Activated CD4-positive, alpha-beta T cell treated with anti-CD3 and anti-CD28 coated beads for 24 hours (primary cell): ENCODE data around the gene RFC5.
"Not testable (repeated sequence)": the region's sequence is repeated elsewhere in the genome, so short reads cannot be mapped to it uniquely, and the experiment has no call there.

Experiments
- DNase-seq, 2 donors: peaks; one replicate each; pipeline ENCODE4 v3.0.0-alpha.2; 2020; ENCODE audit warnings: low read depth in 2 of 2

The RFC5 gene

GRCh38 chr12:118073768-118074167 lies 57.3 kb downstream of the RFC5 start:
- no peak for DNase-seq

- not testable (repeated sequence) for DNase-seq
Measured at GRCh38 chr12:118081521-118081920, 65.0 kb downstream of the RFC5 start.
